ENCODE data around the gene ZNF345. TPM values are rescaled to one million over a fixed set of nuclear protein-coding genes. Genes with fewer than 3 reads are reported as not detected.
A peak's percentile ranks its signal among the peaks of the same experiment; 100 is the strongest.

Gene ZNF345
- total and polyA plus RNA-seq, 10 of the 15 experiments (the other 5 are each of a cell fraction or from before 2014, with no cell fraction given), result 1.3 to 3.0 (median 2.0) TPM

DNA sequence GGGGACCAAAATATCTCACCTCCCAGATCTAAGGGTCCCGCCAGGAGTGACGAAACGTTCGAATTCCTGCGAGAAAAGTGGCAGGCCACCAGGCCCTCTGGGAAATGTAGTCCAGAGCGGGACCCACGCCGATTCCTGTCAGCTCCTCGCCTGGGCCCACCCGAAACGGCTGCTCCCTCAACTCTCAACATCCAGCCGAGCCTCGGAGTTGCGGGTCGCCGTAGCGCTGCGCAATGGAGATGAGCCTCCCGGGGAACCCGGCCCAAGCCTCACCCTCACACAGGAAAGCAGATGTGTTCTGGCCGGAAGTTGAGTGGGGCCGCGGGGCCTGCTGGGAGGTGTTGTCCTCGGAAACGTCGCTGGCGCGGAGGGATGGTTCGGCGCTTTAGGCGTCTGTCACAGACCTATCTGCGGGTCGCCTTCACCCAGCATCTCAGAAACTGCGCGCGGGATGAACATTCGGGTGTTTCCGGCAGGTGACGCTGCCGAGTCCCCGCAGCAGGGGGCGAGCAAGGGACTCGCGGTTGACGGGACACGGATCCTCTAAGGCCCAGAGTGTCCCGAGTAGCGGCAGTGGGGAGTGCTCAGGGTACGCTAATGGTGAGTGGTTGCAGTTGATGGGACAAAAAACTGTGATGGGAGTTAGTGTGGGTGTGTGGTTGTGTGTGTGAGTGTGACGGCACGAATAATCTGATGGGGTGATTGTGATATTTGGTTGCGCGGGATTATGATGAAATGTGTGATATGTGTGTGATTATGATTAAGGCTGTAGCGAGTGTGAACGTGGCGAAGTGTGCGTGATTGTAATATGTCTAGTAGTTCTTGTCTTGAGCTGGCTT is 65.5 kb downstream of the ZNF345 start, which contains the start of the genes ZNF568 and ZNF829 (continued):
- TF ChIP-seq ZNF384 (IDR thresholded peaks at IDR 0.05; ENCODE audit: borderline replicate concordance, low read depth, low read length) (no peak), TAF1 (IDR thresholded peaks at IDR 0.05; ENCODE audit: borderline replicate concordance, low read depth, low read length) (no peak), E4F1 (IDR thresholded peaks at IDR 0.05; ENCODE audit: borderline replicate concordance, partially characterized antibody) (no peak), TCF7 (IDR thresholded peaks at IDR 0.05; ENCODE audit: borderline replicate concordance) (no peak), YY1 (IDR thresholded peaks at IDR 0.05; ENCODE audit: low read depth, low read length) (peak; percentile 30; the same call in 1 of the 2 replicates), PML (IDR thresholded peaks at IDR 0.05; ENCODE audit: low read length) (no peak; the same call in 1 of the 2 replicates), NFYA (IDR thresholded peaks at IDR 0.05; ENCODE audit: borderline replicate concordance, low read depth, low read length) (no peak), SMARCA5 (IDR thresholded peaks at IDR 0.05) (no peak), ZNF592 (IDR thresholded peaks at IDR 0.05) (no peak), ATF2 (IDR thresholded peaks at IDR 0.05; ENCODE audit: low read length) (no peak), E2F8 (IDR thresholded peaks at IDR 0.05; ENCODE audit: low read depth, partially characterized antibody) (no peak), SMAD1 (IDR thresholded peaks at IDR 0.05; ENCODE audit: low read depth, partially characterized antibody) (no peak), MEF2A (IDR thresholded peaks at IDR 0.05; ENCODE audit: insufficient read depth, low read depth, low read length) (no peak), POLR2AphosphoS5 (IDR thresholded peaks at IDR 0.05; ENCODE audit: low read length) (peak; percentile 76), POU2F2 (IDR thresholded peaks at IDR 0.05; ENCODE audit: borderline replicate concordance, low read depth, low read length) (0 out of 3 replicates have a peak, but pooled peaks have one; percentile 30), SREBF1 (IDR thresholded peaks at IDR 0.05; ENCODE audit: low read length) (no peak)
- TF ChIP-seq, protein P1, sequence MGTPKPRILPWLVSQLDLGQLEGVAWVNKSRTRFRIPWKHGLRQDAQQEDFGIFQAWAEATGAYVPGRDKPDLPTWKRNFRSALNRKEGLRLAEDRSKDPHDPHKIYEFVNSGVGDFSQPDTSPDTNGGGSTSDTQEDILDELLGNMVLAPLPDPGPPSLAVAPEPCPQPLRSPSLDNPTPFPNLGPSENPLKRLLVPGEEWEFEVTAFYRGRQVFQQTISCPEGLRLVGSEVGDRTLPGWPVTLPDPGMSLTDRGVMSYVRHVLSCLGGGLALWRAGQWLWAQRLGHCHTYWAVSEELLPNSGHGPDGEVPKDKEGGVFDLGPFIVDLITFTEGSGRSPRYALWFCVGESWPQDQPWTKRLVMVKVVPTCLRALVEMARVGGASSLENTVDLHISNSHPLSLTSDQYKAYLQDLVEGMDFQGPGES (IDR thresholded peaks at IDR 0.05), result no peak
